Pancreas (tissue), 10 donors: ENCODE measurements around the gene ING4. TPM values are rescaled to one million over a fixed set of nuclear protein-coding genes. Genes with fewer than 3 reads are reported as not detected.

Experiments used
- ATAC-seq, 4 donors: fragments of 200-7000 bp; cut with Tn5 transposase; one replicate each; pipeline versions ENCODE4 v1.8.0 to v1.9.1; 2020; ENCODE audit warnings: mild to moderate bottlenecking in 4 of 4, moderate library complexity in 4 of 4
- DNase-seq, 6 donors: peaks; one replicate each; pipeline ENCODE4 v3.0.0-alpha.2; 2020
- FAIRE-seq: peaks from 2 replicates; lab custom pipeline; 2012; peaks lifted over from hg19 to GRCh38; lab: Jason Lieb, UNC
- H3K27ac ChIP-seq, 4 donors: fragments of 200-600 bp; sonication (generic); 1 replicate in 3 of 4; 2 replicates in 1 of 4; pipeline versions ENCODE4 v1.5.0 to v1.8.0; 2020
- H3K27me3 ChIP-seq, 4 donors: fragments of 200-600 bp; one replicate each; pipeline ENCODE4 v1.8.0; 2021
- H3K36me3 ChIP-seq, 3 donors: fragments of 200-600 bp; sonication (generic) in 1 of 3; one replicate each; pipeline versions ENCODE4 v1.5.0 to v1.8.0; 2020 to 2021
- H3K4me1 ChIP-seq, 3 donors: fragments of 200-600 bp; one replicate each; pipeline ENCODE4 v1.8.0; 2021
- H3K4me3 ChIP-seq, 4 donors: fragments of 200-600 bp; sonication (generic) in 2 of 4; one replicate each; pipeline versions ENCODE4 v1.5.0 to v1.8.0; 2020 to 2021
- H3K9me3 ChIP-seq, 4 donors: fragments of 200-600 bp; one replicate each; pipeline ENCODE4 v1.8.0; 2021
- CTCF ChIP-seq, 4 donors: fragments of 200-600 bp; sonication (generic) in 3 of 4; IDR thresholded peaks; one replicate each; pipeline versions ENCODE4 v1.5.0 to v1.8.0; 2021; ENCODE audit warnings: antibody characterized with exemption in 4 of 4
- WGBS, 2 donors: extraction: QIAGEN DNeasy Blood & Tissue Kit; methylation state at CpG; one replicate each; pipeline ENCODE4 v1.1.7; 2013; 5-methylcytosine and 5-hydroxymethylcytosine counted together
- intact Hi-C, 3 donors: fragments of 100-400 bp; cut with DNase I; formaldehyde crosslinking; loops; one replicate each; pipeline versions ENCODE4 v1.11.1 to v1.14.2; 2022
- polyA plus RNA-seq, 2 donors: library from polyadenylated mRNA; stranded (reverse); fragments of 200-250 nt; gene quantifications; one replicate each; pipeline ENCODE4 v1.2.3, GENCODE V29; 2013
- total RNA-seq, 6 donors: library from RNA; stranded (reverse); fragmentation: NEBNext Ultra II Directional in 4 of 6; extraction: Animal tissue kit (Norgen Biotek cat#: 25700) in 4 of 6; gene quantifications; one replicate each; pipeline versions ENCODE4 v1.2.1 to v1.2.4, GENCODE V29; 2021 to 2023
- donor health status: healthy with polysubstance abuse.
- donor health status: DM: no; HTN: no; CAD: no; lungs with moderate emphysema.
- donor health status: DM: no; HTN: no; CAD: no.
- donor health status: control.
- donor health status: control.
- donor health status: Bipolar disorder and iron deficiency.
- donor health status: DM: yes; HTN: yes; CAD: no.
- donor health status: DM: no; HTN: no; CAD: no.
- donor health status: DM: no; HTN: no; CAD: no.
- donor health status: DM: yes; HTN: yes; CAD: no.

The ING4 gene
- total and polyA plus RNA-seq, 8 donors = 9.0 to 29.6 (median 13.6) TPM

- no peaks in the 10 kb centered on the region for H3K9me3 ChIP-seq
- H3K27ac ChIP-seq = peak overlapping the region; percentile 73 to 88 (median 80)
- peaks cover 13 to 18% (median 15%) of the 10 kb centered on the region in 3 donors for H3K4me1 ChIP-seq
- TF ChIP-seq CTCF (IDR thresholded peaks at IDR 0.05) = no peak
- H3K27me3 ChIP-seq = no peaks in the 10 kb centered on the region
- intact Hi-C loops = no loop called here
- 12 to 14% methylated on average over 17 of the region's 17 CpGs for WGBS, 2 donors
- ATAC-seq (peak; percentile 11 to 41 (median 24)), DNase-seq (peak in 5 of 6 donors; percentile 51 to 79 (median 62)), FAIRE-seq (no peak)
- H3K4me3 ChIP-seq = no peak overlapping the region
- no peaks in the 10 kb centered on the region for H3K36me3 ChIP-seq
These were observed 49.7 kb downstream of the ING4 start for GRCh38 chr12:6613015-6613775.

- Histone ChIP-seq H3K4me3 (no peak overlapping the region), H3K27ac (peak overlapping the region; percentile 73 to 88 (median 80)), H3K36me3 (no peaks in the 10 kb centered on the region), H3K9me3 (no peaks in the 10 kb centered on the region), H3K4me1 (peaks cover 13 to 18% (median 15%) of the 10 kb centered on the region in 3 donors), H3K27me3 (no peaks in the 10 kb centered on the region)
- TF ChIP-seq CTCF (IDR thresholded peaks at IDR 0.05) = no peak
- intact Hi-C loops = no loop called here
- DNase-seq = peak in 2 of 6 donors; percentile 33 to 44
- ATAC-seq = peak in 1 of 4 donors; percentile 0
- WGBS, 2 donors = 42 to 47% methylated on average over 7 of the region's 7 CpGs
- no peak for FAIRE-seq
These were observed 50.3 kb downstream of the ING4 start for GRCh38 chr12:6612652-6613014.

- Histone ChIP-seq H3K9me3 (no peaks in the 10 kb centered on the region), H3K36me3 (no peaks in the 10 kb centered on the region), H3K27me3 (no peaks in the 10 kb centered on the region), H3K27ac (peak overlapping the region in 3 of 4 donors; percentile 77 to 88 (median 83)), H3K4me1 (peaks cover 13 to 18% (median 15%) of the 10 kb centered on the region in 3 donors), H3K4me3 (no peak overlapping the region)
- TF ChIP-seq CTCF (IDR thresholded peaks at IDR 0.05) = no peak
- FAIRE-seq (no peak), ATAC-seq (no peak), DNase-seq (no peak)
- 68 to 81% methylated on average over 6 of the region's 6 CpGs for WGBS, 2 donors
- intact Hi-C loops = no loop called here
These were observed 50.7 kb downstream of the ING4 start for GRCh38 chr12:6612247-6612646.

GRCh38 chr12:6608592-6609281, 54.2 kb downstream of the ING4 start:
- FAIRE-seq (no peak), ATAC-seq (no peak), DNase-seq (peak in 3 of 6 donors; percentile 42 to 80 (median 72))
- H3K36me3 ChIP-seq = no peaks in the 10 kb centered on the region
- H3K27me3 ChIP-seq = no peaks in the 10 kb centered on the region
- H3K4me3 ChIP-seq = no peak overlapping the region
- 25 to 30% methylated on average over 8 of the region's 8 CpGs for WGBS, 2 donors
- no peaks in the 10 kb centered on the region for H3K9me3 ChIP-seq
- peak overlapping the region in 2 of 4 donors; percentile 42 to 44 for H3K27ac ChIP-seq
- peaks cover 21 to 35% (median 28%) of the 10 kb centered on the region in 3 donors for H3K4me1 ChIP-seq
- TF ChIP-seq CTCF (IDR thresholded peaks at IDR 0.05) = no peak
- intact Hi-C loops = no loop called here
